SK-N-SH (cell line): Measurements from ENCODE around the gene OSBP2. TPM values are rescaled to one million over a fixed set of nuclear protein-coding genes. Genes with fewer than 3 reads are reported as not detected.

Experiments used
- CTCF ChIA-PET: fragments of 300-600, 350-600 bp; formaldehyde crosslinking; extraction: SDS; loops from one replicate; lab custom pipeline; 2021; lab: Yijun Ruan, JAX
- POLR2A ChIA-PET: fragments of 350-600 bp; sonication (Branson Sonifier 250); formaldehyde crosslinking; extraction: SDS; loops from one replicate; lab custom pipeline; 2020; ENCODE audit warnings: antibody characterized with exemption, inconsistent platforms; lab: Yijun Ruan, JAX
- DNase-seq: peaks from one replicate; pipeline ENCODE4 v3.0.0; 2012
- H2AFZ ChIP-seq: fragments of 200-600 bp; sonication (generic); 2 replicates; pipeline ENCODE4 v1.8.1; 2016; ENCODE audit warnings: antibody characterized with exemption, mild to moderate bottlenecking, low read depth
- H3F3A ChIP-seq: fragments of 200-600 bp; sonication (generic); replicated peaks from 2 replicates; pipeline ENCODE3; 2016; ENCODE audit warnings: antibody characterized with exemption, mild to moderate bottlenecking; ENCODE audit not compliant: insufficient read depth
- H3K27ac ChIP-seq, 2 experiments: fragments of 200-500 bp in 1 of 2; fragments of 200-600 bp in 1 of 2; sonication (Bioruptor generic) in 1 of 2; sonication (generic), shearing (Covaris generic) in 1 of 2; 2 replicates each; pipeline versions ENCODE4 v1.5.1 to v1.6.1; 2014 to 2016; ENCODE audit warnings: low read depth in 2 of 2, inconsistent platforms in 1 of 2, low read length in 1 of 2, mild to moderate bottlenecking in 1 of 2, mixed read lengths in 1 of 2
- H3K27me3 ChIP-seq: fragments of 200-600 bp; sonication (generic), shearing (Covaris generic); 2 replicates; pipeline ENCODE4 v1.6.1; 2016; ENCODE audit warnings: mixed run types; ENCODE audit not compliant: insufficient read depth
- H3K36me3 ChIP-seq, 2 experiments: fragments of 200-500 bp in 1 of 2; fragments of 200-600 bp in 1 of 2; sonication (Bioruptor generic) in 1 of 2; sonication (generic) in 1 of 2; replicated peaks in 1 of 2; 2 replicates each; pipeline versions ENCODE3 to v1.5.1; 2014 to 2016; ENCODE audit warnings: low read length in 1 of 2, mild to moderate bottlenecking in 1 of 2; ENCODE audit not compliant: insufficient read depth in 2 of 2, control insufficient read depth in 1 of 2
- H3K4me1 ChIP-seq, 2 experiments: fragments of 200-500 bp in 1 of 2; fragments of 200-600 bp in 1 of 2; sonication (Bioruptor generic) in 1 of 2; sonication (generic), shearing (Covaris generic) in 1 of 2; 2 replicates each; pipeline versions ENCODE4 v1.5.1 to v1.6.1; 2014 to 2016; ENCODE audit warnings: low read depth in 1 of 2, low read length in 1 of 2, mixed run types in 1 of 2; ENCODE audit not compliant: insufficient read depth in 2 of 2, control insufficient read depth in 1 of 2
- H3K4me2 ChIP-seq: fragments of 200-600 bp; sonication (generic), shearing (Covaris generic); 2 replicates; pipeline ENCODE4 v1.6.1; 2017; ENCODE audit warnings: mixed run types
- H3K4me3 ChIP-seq, 2 experiments: fragments of 200-500 bp in 1 of 2; fragments of 200-600 bp in 1 of 2; sonication (Bioruptor generic) in 1 of 2; sonication (generic), shearing (Covaris generic) in 1 of 2; 2 replicates each; pipeline versions ENCODE4 v1.5.1 to v1.8.1; 2014 to 2016; ENCODE audit warnings: low read depth in 2 of 2, inconsistent platforms in 1 of 2, low read length in 1 of 2, mild to moderate bottlenecking in 1 of 2, mixed read lengths in 1 of 2, moderate library complexity in 1 of 2
- H3K79me2 ChIP-seq: fragments of 200-600 bp; sonication (generic); 2 replicates; pipeline ENCODE4 v1.8.1; 2017; ENCODE audit warnings: mild to moderate bottlenecking; ENCODE audit not compliant: insufficient read depth
- H3K9ac ChIP-seq: fragments of 200-600 bp; sonication (generic); 2 replicates; pipeline ENCODE4 v1.6.1; 2017; ENCODE audit warnings: mixed run types
- H3K9me2 ChIP-seq: fragments of 200-600 bp; sonication (generic); 2 replicates; pipeline ENCODE4 v1.6.1; 2017; ENCODE audit warnings: mixed run types
- H3K9me3 ChIP-seq: fragments of 200-600 bp; sonication (generic); 2 replicates; pipeline ENCODE4 v1.6.1; 2017; ENCODE audit warnings: mixed run types, mild to moderate bottlenecking, moderate library complexity
- H4K20me1 ChIP-seq: fragments of 200-600 bp; sonication (generic); 2 replicates; pipeline ENCODE4 v1.6.1; 2017; ENCODE audit warnings: mild to moderate bottlenecking, mixed run types; ENCODE audit not compliant: insufficient read depth
- EZH2phosphoT487 ChIP-seq: fragments of 200-600 bp; sonication (generic); IDR thresholded peaks from 2 replicates; pipeline ENCODE4 v1.6.1; 2017; ENCODE audit warnings: low read depth, mixed run types, mild to moderate bottlenecking, antibody characterized with exemption, moderate library complexity, borderline replicate concordance
- FOXJ3 ChIP-seq: sonication (generic); formaldehyde crosslinking; IDR thresholded peaks from 2 replicates; pipeline ENCODE4 v1.5.1; 2020; ENCODE audit warnings: mild to moderate bottlenecking, missing genetic modification reagents
- FOXM1 ChIP-seq: IDR thresholded peaks from 2 replicates; pipeline ENCODE4 v1.4.0; 2012; ENCODE audit warnings: low read depth, mild to moderate bottlenecking
- MXI1 ChIP-seq: IDR thresholded peaks from 2 replicates; pipeline ENCODE4 v1.6.1; 2012; ENCODE audit warnings: mild to moderate bottlenecking, low read depth, low read length, improper control_type of control experiment
- NFIC ChIP-seq: IDR thresholded peaks from 2 replicates; pipeline ENCODE4 v1.4.0; 2012; ENCODE audit warnings: borderline replicate concordance
- RCOR1 ChIP-seq: fragments of 150-350 bp; IDR thresholded peaks from 2 replicates; pipeline ENCODE4 v1.6.1; 2017; ENCODE audit warnings: antibody characterized with exemption, low read length
- REST ChIP-seq: IDR thresholded peaks from 2 replicates; pipeline ENCODE4 v1.6.1; 2012; ENCODE audit warnings: mild to moderate bottlenecking, low read depth, low read length, moderate library complexity
- RXRA ChIP-seq: IDR thresholded peaks from 2 replicates; pipeline ENCODE4 v1.4.0; 2012; ENCODE audit warnings: low read depth, mild to moderate bottlenecking, borderline replicate concordance
- SIN3A ChIP-seq: IDR thresholded peaks from 2 replicates; pipeline ENCODE4 v1.6.1; 2012; ENCODE audit warnings: low read depth, mild to moderate bottlenecking, low read length, moderate library complexity, borderline replicate concordance
- TAF1 ChIP-seq: IDR thresholded peaks from 2 replicates; pipeline ENCODE4 v1.6.1; 2012; ENCODE audit warnings: low read depth, mild to moderate bottlenecking, low read length, moderate library complexity, borderline replicate concordance
- TEAD4 ChIP-seq: IDR thresholded peaks from 2 replicates; pipeline ENCODE4 v1.4.0; 2012; ENCODE audit warnings: mild to moderate bottlenecking, borderline replicate concordance; ENCODE audit not compliant: insufficient read depth
- WGBS: methylation state at CpG from one replicate; pipeline ENCODE4 v1.1.6; 2017; ENCODE audit warnings: low lambda C conversion rate; 5-methylcytosine and 5-hydroxymethylcytosine counted together
- polyA plus RNA-seq, 3 experiments: library from polyadenylated mRNA; depleted of rRNA; stranded (reverse); fragments of >200 nt; gene quantifications; 2 replicates each; pipeline ENCODE4 v1.2.3, GENCODE V29; 2012
- TF ChIP-seq, protein P1 (sequence below): IDR thresholded peaks from 2 replicates; pipeline ENCODE4; 2012
- TF ChIP-seq, protein P2 (sequence below): IDR thresholded peaks from 2 replicates; pipeline ENCODE4 v1.4.0; 2012; ENCODE audit warnings: low read depth
- TF ChIP-seq, protein P3 (sequence below): fragments of 200-600 bp; sonication (generic); IDR thresholded peaks from 2 replicates; pipeline ENCODE4 v1.6.1; 2017; ENCODE audit warnings: antibody characterized with exemption, mild to moderate bottlenecking, moderate library complexity
- TF ChIP-seq, protein P4 (sequence below): IDR thresholded peaks from 2 replicates; pipeline ENCODE4 v1.4.0; 2012; ENCODE audit warnings: low read depth, borderline replicate concordance

OSBP2 gene
- polyA plus RNA-seq, 1 of the 3 experiments (the other 2 are of a cell fraction), result 3.1 TPM

- TF ChIP-seq, protein P1, sequence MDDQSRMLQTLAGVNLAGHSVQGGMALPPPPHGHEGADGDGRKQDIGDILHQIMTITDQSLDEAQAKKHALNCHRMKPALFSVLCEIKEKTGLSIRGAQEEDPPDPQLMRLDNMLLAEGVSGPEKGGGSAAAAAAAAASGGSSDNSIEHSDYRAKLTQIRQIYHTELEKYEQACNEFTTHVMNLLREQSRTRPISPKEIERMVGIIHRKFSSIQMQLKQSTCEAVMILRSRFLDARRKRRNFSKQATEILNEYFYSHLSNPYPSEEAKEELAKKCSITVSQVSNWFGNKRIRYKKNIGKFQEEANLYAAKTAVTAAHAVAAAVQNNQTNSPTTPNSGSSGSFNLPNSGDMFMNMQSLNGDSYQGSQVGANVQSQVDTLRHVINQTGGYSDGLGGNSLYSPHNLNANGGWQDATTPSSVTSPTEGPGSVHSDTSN, result no peak
- TF ChIP-seq, protein P2, sequence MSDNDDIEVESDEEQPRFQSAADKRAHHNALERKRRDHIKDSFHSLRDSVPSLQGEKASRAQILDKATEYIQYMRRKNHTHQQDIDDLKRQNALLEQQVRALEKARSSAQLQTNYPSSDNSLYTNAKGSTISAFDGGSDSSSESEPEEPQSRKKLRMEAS, result no peak
- no peak for TF ChIP-seq FOXJ3
- TF ChIP-seq TEAD4, result no peak
- TF ChIP-seq, protein P3, sequence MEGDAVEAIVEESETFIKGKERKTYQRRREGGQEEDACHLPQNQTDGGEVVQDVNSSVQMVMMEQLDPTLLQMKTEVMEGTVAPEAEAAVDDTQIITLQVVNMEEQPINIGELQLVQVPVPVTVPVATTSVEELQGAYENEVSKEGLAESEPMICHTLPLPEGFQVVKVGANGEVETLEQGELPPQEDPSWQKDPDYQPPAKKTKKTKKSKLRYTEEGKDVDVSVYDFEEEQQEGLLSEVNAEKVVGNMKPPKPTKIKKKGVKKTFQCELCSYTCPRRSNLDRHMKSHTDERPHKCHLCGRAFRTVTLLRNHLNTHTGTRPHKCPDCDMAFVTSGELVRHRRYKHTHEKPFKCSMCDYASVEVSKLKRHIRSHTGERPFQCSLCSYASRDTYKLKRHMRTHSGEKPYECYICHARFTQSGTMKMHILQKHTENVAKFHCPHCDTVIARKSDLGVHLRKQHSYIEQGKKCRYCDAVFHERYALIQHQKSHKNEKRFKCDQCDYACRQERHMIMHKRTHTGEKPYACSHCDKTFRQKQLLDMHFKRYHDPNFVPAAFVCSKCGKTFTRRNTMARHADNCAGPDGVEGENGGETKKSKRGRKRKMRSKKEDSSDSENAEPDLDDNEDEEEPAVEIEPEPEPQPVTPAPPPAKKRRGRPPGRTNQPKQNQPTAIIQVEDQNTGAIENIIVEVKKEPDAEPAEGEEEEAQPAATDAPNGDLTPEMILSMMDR, result no peak
- TF ChIP-seq, protein P4, sequence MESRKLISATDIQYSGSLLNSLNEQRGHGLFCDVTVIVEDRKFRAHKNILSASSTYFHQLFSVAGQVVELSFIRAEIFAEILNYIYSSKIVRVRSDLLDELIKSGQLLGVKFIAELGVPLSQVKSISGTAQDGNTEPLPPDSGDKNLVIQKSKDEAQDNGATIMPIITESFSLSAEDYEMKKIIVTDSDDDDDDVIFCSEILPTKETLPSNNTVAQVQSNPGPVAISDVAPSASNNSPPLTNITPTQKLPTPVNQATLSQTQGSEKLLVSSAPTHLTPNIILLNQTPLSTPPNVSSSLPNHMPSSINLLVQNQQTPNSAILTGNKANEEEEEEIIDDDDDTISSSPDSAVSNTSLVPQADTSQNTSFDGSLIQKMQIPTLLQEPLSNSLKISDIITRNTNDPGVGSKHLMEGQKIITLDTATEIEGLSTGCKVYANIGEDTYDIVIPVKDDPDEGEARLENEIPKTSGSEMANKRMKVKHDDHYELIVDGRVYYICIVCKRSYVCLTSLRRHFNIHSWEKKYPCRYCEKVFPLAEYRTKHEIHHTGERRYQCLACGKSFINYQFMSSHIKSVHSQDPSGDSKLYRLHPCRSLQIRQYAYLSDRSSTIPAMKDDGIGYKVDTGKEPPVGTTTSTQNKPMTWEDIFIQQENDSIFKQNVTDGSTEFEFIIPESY, result no peak
- TF ChIP-seq EZH2phosphoT487, result no peak
- no peak for TF ChIP-seq FOXM1
- no peak for TF ChIP-seq SIN3A
- no peak for TF ChIP-seq NFIC
- no peak for TF ChIP-seq REST
- no peak for TF ChIP-seq RXRA
- no peak for TF ChIP-seq RCOR1
- no peak for TF ChIP-seq TAF1
- no peak for TF ChIP-seq MXI1
- POLR2A ChIA-PET, result no interaction called here
- no peaks in the 10 kb centered on the region; a peak in 1 of 4 replicates for H3K4me1 ChIP-seq
- no peaks in the 10 kb centered on the region for H3K79me2 ChIP-seq
- no peaks in the 10 kb centered on the region for H3K9me3 ChIP-seq
- no peak overlapping the region for H3K4me3 ChIP-seq
- H4K20me1 ChIP-seq, result no peaks in the 10 kb centered on the region
- no peaks in the 10 kb centered on the region for H3K36me3 ChIP-seq
- H3K27ac ChIP-seq, result no peak overlapping the region
- CTCF ChIA-PET, result interaction anchor here (1.0 to 11.6 kb wide), 3 partner anchors 122 to 318 kb away, joined by 3 to 170 read pairs (median 3); no protein-coding TSS in a partner anchor
- H2AFZ ChIP-seq, result no peak overlapping the region
- 89% methylated on average over 6 of the region's 6 CpGs for WGBS
- H3K9me2 ChIP-seq, result no peaks in the 10 kb centered on the region
- no peaks in the 10 kb centered on the region for H3K27me3 ChIP-seq
- H3K9ac ChIP-seq, result no peak overlapping the region
- no peaks in the 10 kb centered on the region for H3F3A ChIP-seq
- H3K4me2 ChIP-seq, result no peak overlapping the region
- DNase-seq, result no peak
Measured at GRCh38 chr22:30767661-30768060, 73.0 kb downstream of the OSBP2 start.
